Measurements from ENCODE around the gene P2RY8.

The P2RY8 gene

GRCh38 chrX:1453951-1454785, 82.8 kb downstream of the P2RY8 start:
- Histone ChIP-seq H3K4me3 (ENCODE audit: insufficient read length, low read depth) (peak overlapping the region; percentile 64), H3K27me3 (ENCODE audit: insufficient read depth, insufficient read length) (no peaks in the 10 kb centered on the region), H3K9ac (ENCODE audit: insufficient read length, low read depth) (no peak overlapping the region), H3K36me3 (ENCODE audit: insufficient read depth, insufficient read length, low read length) (peaks cover 7% of the 10 kb centered on the region), H3K9me3 (ENCODE audit: insufficient read depth, low read length) (peaks cover 12% of the 10 kb centered on the region; the same call in 1 of the 2 replicates), H3K4me1 (ENCODE audit: insufficient read depth, insufficient read length) (peaks cover 2% of the 10 kb centered on the region)
- peak; percentile 69 for DNase-seq (ENCODE audit: low read depth, low spot score)
- TF ChIP-seq ZNF274 (IDR thresholded peaks at IDR 0.05; ENCODE audit: low read depth, low read length) = no peak
- TF ChIP-seq SUZ12 (IDR thresholded peaks at IDR 0.05; ENCODE audit: extremely low read depth, insufficient read depth, insufficient read length) = no peak
- no peak for TF ChIP-seq YY1 (IDR thresholded peaks at IDR 0.05; ENCODE audit: insufficient read depth, insufficient read length)

- no peak for DNase-seq (ENCODE audit: low read depth, low spot score)
- no peaks in the 10 kb centered on the region for H3K27me3 ChIP-seq (ENCODE audit: insufficient read depth, insufficient read length)
- TF ChIP-seq YY1 (IDR thresholded peaks at IDR 0.05; ENCODE audit: insufficient read depth, insufficient read length) (peak; percentile 29), SUZ12 (IDR thresholded peaks at IDR 0.05; ENCODE audit: extremely low read depth, insufficient read depth, insufficient read length) (no peak), ZNF274 (IDR thresholded peaks at IDR 0.05; ENCODE audit: low read depth, low read length) (no peak)
- H3K9me3 ChIP-seq (ENCODE audit: insufficient read depth, low read length) = peaks cover 20% of the 10 kb centered on the region; the same call in 1 of the 2 replicates
- H3K4me3 ChIP-seq (ENCODE audit: insufficient read length, low read depth) = peak overlapping the region; percentile 64
- H3K4me1 ChIP-seq (ENCODE audit: insufficient read depth, insufficient read length) = peaks cover 2% of the 10 kb centered on the region
- H3K36me3 ChIP-seq (ENCODE audit: insufficient read depth, insufficient read length, low read length) = peaks cover 15% of the 10 kb centered on the region
- H3K9ac ChIP-seq (ENCODE audit: insufficient read length, low read depth) = peak overlapping the region; percentile 76
Observed at GRCh38 chrX:1453395-1453783, 83.6 kb downstream of the P2RY8 start.

DNA sequence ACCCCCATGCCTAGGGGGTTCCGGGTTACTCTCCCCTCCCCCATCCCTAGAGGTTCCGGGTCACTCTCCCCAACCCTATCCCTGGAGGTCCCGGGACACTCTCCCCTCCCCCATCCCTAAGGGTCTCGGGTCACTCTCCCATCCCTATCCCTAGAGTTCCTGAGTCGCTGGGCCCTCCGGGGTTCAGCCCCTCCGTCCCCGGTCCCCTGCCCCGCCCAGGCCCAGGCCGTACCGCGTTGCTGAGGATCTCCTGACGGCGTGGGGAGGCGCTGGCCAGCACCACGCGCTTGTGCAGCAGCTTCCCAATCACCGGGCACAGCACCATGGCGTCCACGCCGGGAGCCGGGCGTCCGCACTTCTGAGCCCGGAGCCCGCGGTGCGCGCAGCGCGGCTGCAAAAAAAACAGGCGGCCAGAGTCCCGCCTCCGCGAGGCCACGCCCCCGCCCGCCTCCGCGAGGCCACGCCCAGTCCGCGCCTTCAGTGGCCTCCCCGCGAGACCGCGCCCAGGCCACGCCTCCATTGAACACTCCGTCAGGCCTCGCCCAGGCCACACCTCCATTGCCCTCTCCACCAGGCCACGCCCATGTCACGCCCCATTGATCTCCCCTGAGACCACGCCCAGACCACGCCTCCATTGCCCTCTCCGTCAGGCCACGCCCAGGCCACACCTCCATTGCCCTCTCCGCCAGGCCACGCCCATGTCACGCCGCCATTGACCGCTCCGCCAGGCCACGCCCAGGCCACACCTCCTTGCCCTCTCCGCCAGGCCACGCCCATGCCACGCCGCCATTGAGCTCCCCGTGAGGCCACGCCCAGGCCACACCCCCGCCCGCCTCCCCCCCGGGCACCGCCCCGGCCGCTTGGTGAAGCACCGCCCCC, 84.2 kb downstream of the P2RY8 start, which contains the start of gene ASMTL:
Gene ASMTL, minus strand, starts transcription at position 394 of the 879 bp plus-strand sequence. Its CDS starts 69 bp downstream, at position 325.
- peak; percentile 96 for DNase-seq (ENCODE audit: low read depth, low spot score)
- TF ChIP-seq YY1 (IDR thresholded peaks at IDR 0.05; ENCODE audit: insufficient read depth, insufficient read length) = no peak
- no peak for TF ChIP-seq SUZ12 (IDR thresholded peaks at IDR 0.05; ENCODE audit: extremely low read depth, insufficient read depth, insufficient read length)
- TF ChIP-seq ZNF274 (IDR thresholded peaks at IDR 0.05; ENCODE audit: low read depth, low read length) = no peak
- H3K4me1 ChIP-seq (ENCODE audit: insufficient read depth, insufficient read length) = peaks cover 2% of the 10 kb centered on the region
- H3K36me3 ChIP-seq (ENCODE audit: insufficient read depth, insufficient read length, low read length) = peaks cover 21% of the 10 kb centered on the region
- H3K4me3 ChIP-seq (ENCODE audit: insufficient read length, low read depth) = peak within 1 kb of the TSS; percentile 85
- no peaks in the 10 kb centered on the region for H3K27me3 ChIP-seq (ENCODE audit: insufficient read depth, insufficient read length)
- H3K9me3 ChIP-seq (ENCODE audit: insufficient read depth, low read length) = peaks cover 26% of the 10 kb centered on the region
- peak within 1 kb of the TSS; percentile 92 for H3K9ac ChIP-seq (ENCODE audit: insufficient read length, low read depth)

DNA sequence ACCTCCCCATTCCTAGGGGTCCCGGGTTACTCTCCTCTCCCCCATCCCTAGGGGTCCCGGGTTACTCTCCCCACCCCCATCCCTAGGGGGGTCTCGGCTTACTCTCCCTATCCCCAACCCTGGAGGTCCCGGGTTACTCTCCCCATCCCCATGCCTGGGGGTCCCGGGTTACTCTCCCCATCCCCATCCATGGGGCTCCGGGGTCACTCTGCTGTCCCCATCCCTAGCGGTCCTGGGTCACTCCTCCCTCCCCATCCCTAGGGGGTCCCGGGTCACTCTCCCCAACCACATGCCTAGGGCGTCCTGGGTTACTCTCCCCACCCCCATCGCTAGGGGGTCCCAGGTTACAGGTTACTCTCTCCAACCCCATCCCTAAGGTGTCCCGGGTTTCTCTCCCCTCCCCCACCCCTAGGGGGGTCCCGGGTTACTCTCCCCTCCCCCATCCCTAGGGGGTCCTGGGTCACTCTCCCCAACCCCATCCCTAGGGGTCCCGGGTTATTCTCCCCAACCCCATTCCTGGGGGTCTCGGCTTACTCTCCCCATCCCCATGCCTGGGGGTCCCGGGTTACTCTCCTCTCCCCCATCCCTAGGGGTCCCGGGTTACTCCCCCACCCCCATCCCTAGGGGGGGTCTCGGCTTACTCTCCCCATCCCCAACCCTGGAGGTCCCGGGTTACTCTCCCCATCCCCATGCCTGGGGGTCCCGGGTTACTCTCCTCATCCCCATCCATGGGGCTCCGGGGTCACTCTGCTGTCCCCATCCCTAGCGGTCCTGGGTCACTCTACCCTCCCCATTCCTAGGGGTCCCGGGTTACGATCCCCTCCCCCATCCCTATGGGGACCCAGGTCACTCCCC, 85.1 kb downstream of the P2RY8 start:
- Histone ChIP-seq H3K4me3 (ENCODE audit: insufficient read length, low read depth) (peak overlapping the region; percentile 85), H3K4me1 (ENCODE audit: insufficient read depth, insufficient read length) (peaks cover 2% of the 10 kb centered on the region), H3K9ac (ENCODE audit: insufficient read length, low read depth) (peak overlapping the region; percentile 92), H3K9me3 (ENCODE audit: insufficient read depth, low read length) (peaks cover 31% of the 10 kb centered on the region), H3K27me3 (ENCODE audit: insufficient read depth, insufficient read length) (no peaks in the 10 kb centered on the region), H3K36me3 (ENCODE audit: insufficient read depth, insufficient read length, low read length) (peaks cover 30% of the 10 kb centered on the region)
- no peak for DNase-seq (ENCODE audit: low read depth, low spot score)
- TF ChIP-seq YY1 (IDR thresholded peaks at IDR 0.05; ENCODE audit: insufficient read depth, insufficient read length) (no peak), SUZ12 (IDR thresholded peaks at IDR 0.05; ENCODE audit: extremely low read depth, insufficient read depth, insufficient read length) (no peak), ZNF274 (IDR thresholded peaks at IDR 0.05; ENCODE audit: low read depth, low read length) (no peak)

- Histone ChIP-seq H3K4me1 (ENCODE audit: insufficient read depth, insufficient read length) (peaks cover 2% of the 10 kb centered on the region), H3K27me3 (ENCODE audit: insufficient read depth, insufficient read length) (no peaks in the 10 kb centered on the region), H3K36me3 (ENCODE audit: insufficient read depth, insufficient read length, low read length) (peaks cover 30% of the 10 kb centered on the region), H3K4me3 (ENCODE audit: insufficient read length, low read depth) (peak overlapping the region; percentile 85), H3K9ac (ENCODE audit: insufficient read length, low read depth) (peak overlapping the region; percentile 92), H3K9me3 (ENCODE audit: insufficient read depth, low read length) (peaks cover 31% of the 10 kb centered on the region)
- DNase-seq (ENCODE audit: low read depth, low spot score) = no peak
- TF ChIP-seq SUZ12 (IDR thresholded peaks at IDR 0.05; ENCODE audit: extremely low read depth, insufficient read depth, insufficient read length) (no peak), ZNF274 (IDR thresholded peaks at IDR 0.05; ENCODE audit: low read depth, low read length) (no peak), YY1 (IDR thresholded peaks at IDR 0.05; ENCODE audit: insufficient read depth, insufficient read length) (no peak)
Observed at GRCh38 chrX:1451251-1451660, 85.7 kb downstream of the P2RY8 start.

- DNase-seq (ENCODE audit: low read depth, low spot score) = no peak
- no peak overlapping the region for H3K9ac ChIP-seq (ENCODE audit: insufficient read length, low read depth)
- no peak for TF ChIP-seq ZNF274 (IDR thresholded peaks at IDR 0.05; ENCODE audit: low read depth, low read length)
- no peak for TF ChIP-seq YY1 (IDR thresholded peaks at IDR 0.05; ENCODE audit: insufficient read depth, insufficient read length)
- TF ChIP-seq SUZ12 (IDR thresholded peaks at IDR 0.05; ENCODE audit: extremely low read depth, insufficient read depth, insufficient read length) = no peak
- peaks cover 31% of the 10 kb centered on the region for H3K9me3 ChIP-seq (ENCODE audit: insufficient read depth, low read length)
- peaks cover 34% of the 10 kb centered on the region for H3K36me3 ChIP-seq (ENCODE audit: insufficient read depth, insufficient read length, low read length)
- no peaks in the 10 kb centered on the region for H3K27me3 ChIP-seq (ENCODE audit: insufficient read depth, insufficient read length)
- peak overlapping the region; percentile 85 for H3K4me3 ChIP-seq (ENCODE audit: insufficient read length, low read depth)
- H3K4me1 ChIP-seq (ENCODE audit: insufficient read depth, insufficient read length) = peaks cover 2% of the 10 kb centered on the region
Observed at GRCh38 chrX:1450361-1451161, 86.4 kb downstream of the P2RY8 start.

Measured in NT2/D1 (cell line).